A549 (cell line): ENCODE measurements around the gene PRIMA1. TPM values are rescaled to one million over a fixed set of nuclear protein-coding genes. Genes with fewer than 3 reads are reported as not detected.

ENCODE experiments used
- ATAC-seq, 2 experiments: fragments of 200-7000 bp in 1 of 2; fragments of >200 bp in 1 of 2; cut with Nextera tagmentation in 1 of 2; cut with Tn5 transposase in 1 of 2; 3 replicates each; pipeline versions ENCODE4 v1.8.0 to v1.9.1; 2018 to 2020; ENCODE audit warnings: mild to moderate bottlenecking in 1 of 2, moderate library complexity in 1 of 2
- CTCF ChIA-PET: fragments of 300-600 bp; sonication (Branson Sonifier 250); formaldehyde crosslinking; extraction: SDS; loops from one replicate; lab custom pipeline; 2021; ENCODE audit warnings: antibody characterized with exemption, inconsistent platforms; lab: Yijun Ruan, JAX
- POLR2A ChIA-PET: fragments of 350-600 bp; formaldehyde crosslinking; extraction: SDS; loops from one replicate; lab custom pipeline; 2021; ENCODE audit warnings: antibody characterized with exemption, inconsistent platforms; lab: Yijun Ruan, JAX
- DNase-seq, 2 experiments: peaks; one replicate each; pipeline versions ENCODE4 v3.0.0 to v3.0.0-alpha.2; 2011 to 2016; ENCODE audit warnings: low read depth in 1 of 2, low spot score in 1 of 2
- FAIRE-seq: peaks from 2 replicates; lab custom pipeline; 2011; peaks lifted over from hg19 to GRCh38; lab: Jason Lieb, UNC
- H3K27ac ChIP-seq, 2 experiments: fragments of >200 bp; sonication (Bioruptor Twin); formaldehyde crosslinking; 3 replicates each; pipeline ENCODE4 v1.5.1; 2016 to 2017
- H3K4me1 ChIP-seq: fragments of >200 bp; sonication (Bioruptor Twin); formaldehyde crosslinking; 3 replicates; pipeline ENCODE4 v1.6.1; 2016
- H3K4me2 ChIP-seq: fragments of >200 bp; sonication (Bioruptor Twin); formaldehyde crosslinking; 3 replicates; pipeline ENCODE4 v1.6.1; 2016
- H3K4me3 ChIP-seq: fragments of >200 bp; sonication (Bioruptor Twin); formaldehyde crosslinking; 3 replicates; pipeline ENCODE4 v1.5.1; 2016
- H3K9me3 ChIP-seq: fragments of >200 bp; sonication (Bioruptor Twin); formaldehyde crosslinking; 3 replicates; pipeline ENCODE4 v1.6.1; 2016
- CBX8 ChIP-seq: fragments of 200-600 bp; sonication (generic); IDR thresholded peaks from 2 replicates; pipeline ENCODE4 v1.6.1; 2016
- EHMT2 ChIP-seq: fragments of 200-600 bp; sonication (generic); IDR thresholded peaks from 2 replicates; pipeline ENCODE4 v1.6.1; 2016; ENCODE audit warnings: antibody characterized with exemption, low read depth, mild to moderate bottlenecking, moderate library complexity
- FOXS1 ChIP-seq: fragments of 250-450 bp; sonication (Bioruptor Pico); IDR thresholded peaks from 2 replicates; pipeline ENCODE4 v1.5.0; 2020; ENCODE audit warnings: mild to moderate bottlenecking, moderate library complexity
- HDAC2 ChIP-seq: fragments of 200-600 bp; sonication (generic); IDR thresholded peaks from 2 replicates; pipeline ENCODE4 v1.6.1; 2016
- HEYL ChIP-seq: fragments of 250-450 bp; sonication (Bioruptor Pico); IDR thresholded peaks from 2 replicates; pipeline ENCODE4 v1.8.0; 2021; ENCODE audit warnings: mild to moderate bottlenecking, moderate library complexity
- HOXA7 ChIP-seq: fragments of 250-450 bp; sonication (Bioruptor Pico); IDR thresholded peaks from 2 replicates; pipeline ENCODE4 v1.5.0; 2020; ENCODE audit warnings: mild to moderate bottlenecking, moderate library complexity
- KDM1A ChIP-seq: fragments of 200-600 bp; sonication (generic); IDR thresholded peaks from 2 replicates; pipeline ENCODE4 v1.6.1; 2016; ENCODE audit warnings: low read depth, mild to moderate bottlenecking
- KDM5A ChIP-seq: fragments of 200-600 bp; sonication (generic); IDR thresholded peaks from 2 replicates; pipeline ENCODE4 v1.6.1; 2016; ENCODE audit warnings: antibody characterized with exemption, mild to moderate bottlenecking
- MAZ ChIP-seq: fragments of 150-350 bp; IDR thresholded peaks from 2 replicates; pipeline ENCODE4 v1.6.1; 2014; ENCODE audit warnings: antibody characterized with exemption, low read depth, low read length, borderline replicate concordance
- PHF8 ChIP-seq: fragments of 200-600 bp; sonication (generic); IDR thresholded peaks from 2 replicates; pipeline ENCODE4 v1.6.1; 2016; ENCODE audit warnings: low read depth, mild to moderate bottlenecking, antibody characterized with exemption, moderate library complexity, borderline replicate concordance
- RARB ChIP-seq: fragments of 250-450 bp; sonication (Bioruptor Pico); IDR thresholded peaks from 2 replicates; pipeline ENCODE4 v1.8.0; 2021; ENCODE audit warnings: mild to moderate bottlenecking, moderate library complexity
- RFX5 ChIP-seq: fragments of 450-650 bp; IDR thresholded peaks from 2 replicates; pipeline ENCODE4 v1.7.1; 2014; ENCODE audit warnings: antibody characterized with exemption, mild to moderate bottlenecking, moderate library complexity
- SMC3 ChIP-seq: fragments of >200 bp; sonication (Bioruptor Twin); formaldehyde crosslinking; IDR thresholded peaks from 3 replicates; pipeline ENCODE4 v1.6.1; 2018; ENCODE audit warnings: inconsistent platforms
- TFCP2L1 ChIP-seq: fragments of 250-450 bp; sonication (Bioruptor Pico); IDR thresholded peaks from 2 replicates; pipeline ENCODE4 v1.5.0; 2021; ENCODE audit warnings: mild to moderate bottlenecking
- WGBS: methylation state at CpG from one replicate; pipeline ENCODE4 v1.1.6; 2017; ENCODE audit errors: missing lambda C conversion rate; 5-methylcytosine and 5-hydroxymethylcytosine counted together
- polyA plus RNA-seq, 4 experiments: library from polyadenylated mRNA; depleted of rRNA in 3 of 4; stranded (reverse); fragments of >200 nt; fragmentation: RNase III in 1 of 4; extraction: RNeasy Plus Mini Kit Qiagen cat#74134 plus additional on column Dnase treatment in 1 of 4; gene quantifications; 2 replicates in 3 of 4; 3 replicates in 1 of 4; pipeline ENCODE4 v1.2.3, GENCODE V29; 2011 to 2017
- TF ChIP-seq, protein P1 (sequence below): fragments of >200 bp; sonication (Bioruptor Twin); formaldehyde crosslinking; IDR thresholded peaks from 3 replicates; pipeline ENCODE4 v1.6.1; 2016
- TF ChIP-seq, protein P2 (sequence below): IDR thresholded peaks from 2 replicates; pipeline ENCODE4 v1.6.1; 2012
- TF ChIP-seq, protein P3 (sequence below): fragments of 200-600 bp; sonication (generic); IDR thresholded peaks from 2 replicates; pipeline ENCODE4 v1.6.1; 2016; ENCODE audit warnings: antibody characterized with exemption, mild to moderate bottlenecking, moderate library complexity

PRIMA1 gene
- polyA plus RNA-seq, 2 of the 4 experiments (the other 2 are of a cell fraction) = 0.14 to 0.17 TPM

DNA sequence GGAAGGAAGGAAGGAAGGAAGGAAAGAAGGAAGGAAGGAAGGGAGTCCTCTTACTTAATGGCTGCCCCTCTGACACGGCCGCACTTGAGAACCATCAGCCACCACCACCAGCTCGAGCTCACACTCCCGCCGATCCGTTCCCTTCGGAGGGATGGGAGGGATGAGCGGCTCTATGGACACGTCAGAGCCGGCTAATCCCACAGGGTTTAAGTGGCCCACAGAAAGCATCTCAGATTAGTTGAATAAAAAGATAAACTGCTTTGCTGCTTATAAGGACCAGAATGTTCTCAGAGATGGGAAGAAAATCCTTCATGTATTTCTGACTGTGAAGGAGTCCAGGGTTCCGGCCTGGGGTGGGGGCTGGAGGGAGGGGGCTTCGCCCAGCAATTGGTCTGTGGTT, 31.1 kb downstream of the PRIMA1 start (continued):
- TF ChIP-seq FOXS1 (CRISPR knock-in tag) = no peak

DNA sequence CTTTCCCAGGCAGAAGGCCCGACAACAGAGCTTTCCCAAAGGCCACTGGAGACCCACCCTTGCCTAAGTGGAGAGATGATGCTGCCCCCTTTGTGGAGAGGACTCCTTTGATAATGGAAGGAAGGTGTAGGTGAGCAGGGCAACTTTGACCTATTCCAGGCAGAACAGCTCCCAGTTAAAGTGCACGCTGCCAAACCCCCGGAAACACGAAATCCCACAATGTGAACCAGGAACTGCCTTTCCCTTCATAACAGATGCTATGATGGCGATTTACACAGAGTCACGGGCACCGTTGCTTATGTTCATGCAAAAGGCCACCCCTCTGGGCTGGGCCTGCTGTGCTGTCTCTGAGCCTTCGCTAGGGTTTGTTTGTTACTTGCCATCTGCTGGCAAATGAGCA, 34.6 kb downstream of the PRIMA1 start:
- no peaks in the 10 kb centered on the region for H3K9me3 ChIP-seq
- no peaks in the 10 kb centered on the region for H3K4me1 ChIP-seq
- no peak for ATAC-seq
- 51% methylated on average over 8 of the region's 8 CpGs for WGBS
- TF ChIP-seq, protein P1, sequence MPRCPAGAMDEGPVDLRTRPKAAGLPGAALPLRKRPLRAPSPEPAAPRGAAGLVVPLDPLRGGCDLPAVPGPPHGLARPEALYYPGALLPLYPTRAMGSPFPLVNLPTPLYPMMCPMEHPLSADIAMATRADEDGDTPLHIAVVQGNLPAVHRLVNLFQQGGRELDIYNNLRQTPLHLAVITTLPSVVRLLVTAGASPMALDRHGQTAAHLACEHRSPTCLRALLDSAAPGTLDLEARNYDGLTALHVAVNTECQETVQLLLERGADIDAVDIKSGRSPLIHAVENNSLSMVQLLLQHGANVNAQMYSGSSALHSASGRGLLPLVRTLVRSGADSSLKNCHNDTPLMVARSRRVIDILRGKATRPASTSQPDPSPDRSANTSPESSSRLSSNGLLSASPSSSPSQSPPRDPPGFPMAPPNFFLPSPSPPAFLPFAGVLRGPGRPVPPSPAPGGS = no peak
- TF ChIP-seq RFX5 = no peak
- no peak for TF ChIP-seq KDM1A
- TF ChIP-seq SMC3 = no peak
- no peak for TF ChIP-seq TFCP2L1
- TF ChIP-seq RARB (CRISPR knock-in tag) = no peak
- TF ChIP-seq, all 56 proteins: peak for 0
- ChIA-PET POLR2A (no interaction called here), CTCF (no interaction called here)
- no peak overlapping the region for H3K27ac ChIP-seq
- no peak overlapping the region for H3K4me3 ChIP-seq
- no peak overlapping the region for H3K4me2 ChIP-seq
- FAIRE-seq = no peak
- DNase-seq = no peak

DNA sequence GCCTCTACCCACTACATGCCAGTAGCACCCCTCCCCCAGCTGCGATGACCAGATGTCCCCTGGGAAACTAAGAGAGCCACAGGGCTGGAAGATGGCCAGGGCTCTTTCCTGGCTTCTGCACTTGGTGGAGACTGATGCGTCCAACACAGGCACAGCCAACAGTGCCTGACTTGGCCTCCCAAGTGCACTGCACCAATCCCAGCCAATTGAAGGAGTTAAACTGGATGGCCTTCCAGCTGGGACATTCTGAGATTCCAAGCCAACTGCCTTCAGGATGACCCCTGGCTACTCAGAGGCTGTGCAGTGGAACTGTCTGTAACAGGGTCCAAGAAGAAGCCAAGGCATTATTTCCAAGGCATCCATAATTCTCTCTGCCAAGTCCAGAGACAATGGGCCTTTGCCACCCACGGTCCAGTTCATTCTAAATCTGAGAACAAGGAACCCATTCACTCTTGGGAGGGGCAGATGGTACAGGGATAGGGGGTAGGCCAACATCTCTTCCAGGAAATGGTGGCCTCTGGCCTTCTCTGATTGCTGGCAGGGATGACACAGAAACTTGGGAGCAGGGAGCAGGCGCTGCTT, 35.2 kb downstream of the PRIMA1 start:
- FAIRE-seq (no peak), ATAC-seq (no peak), DNase-seq (no peak)
- H3K27ac ChIP-seq = no peak overlapping the region
- H3K4me1 ChIP-seq = no peaks in the 10 kb centered on the region
- no peaks in the 10 kb centered on the region for H3K9me3 ChIP-seq
- ChIA-PET POLR2A (no interaction called here), CTCF (no interaction called here)
- H3K4me3 ChIP-seq = no peak overlapping the region
- no peak overlapping the region for H3K4me2 ChIP-seq
- WGBS = 47% methylated on average over 3 of the region's 4 CpGs
- TF ChIP-seq KDM5A (no peak), HOXA7 (CRISPR knock-in tag) (no peak), CBX8 (no peak), HEYL (CRISPR knock-in tag) (no peak)

DNA sequence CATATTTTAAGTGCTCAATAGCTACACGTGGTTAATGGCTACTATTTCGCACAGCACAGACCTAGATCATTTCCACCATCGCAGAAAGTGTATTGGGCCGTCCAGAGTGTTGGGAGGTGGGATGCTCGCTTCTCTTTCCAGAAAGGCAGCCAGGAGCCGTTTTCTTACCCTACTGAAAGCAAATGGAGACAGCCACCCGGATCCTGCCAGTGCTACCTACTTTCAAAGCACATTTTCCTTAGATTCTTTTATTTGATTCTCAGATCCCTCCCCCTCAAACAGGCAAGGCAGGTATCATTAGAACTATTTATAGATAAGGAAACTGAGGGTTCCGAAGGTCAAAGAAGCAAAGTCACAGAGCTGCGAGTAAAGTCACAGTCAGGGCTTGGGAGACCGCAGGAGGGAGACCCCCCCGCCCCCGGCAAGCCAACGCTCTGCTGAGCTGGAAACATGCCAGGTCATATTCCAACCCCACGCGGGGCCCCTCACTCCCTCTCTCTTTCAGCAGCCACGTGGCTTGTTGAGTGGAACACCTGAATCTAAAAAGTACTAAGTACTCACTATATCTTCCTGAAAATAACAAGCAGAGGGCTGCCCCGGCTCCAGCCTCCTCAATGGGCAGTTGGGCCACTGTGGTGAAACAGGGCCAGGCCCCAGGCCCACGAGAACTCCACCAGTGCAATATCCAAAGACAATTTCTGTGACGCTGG, 36.2 kb downstream of the PRIMA1 start:
- no peaks in the 10 kb centered on the region for H3K9me3 ChIP-seq
- no peak for DNase-seq
- ChIA-PET CTCF (no interaction called here), POLR2A (no interaction called here)
- no peak overlapping the region for H3K27ac ChIP-seq
- WGBS = 26% methylated on average over 18 of the region's 19 CpGs
- no peak for FAIRE-seq
- no peak overlapping the region for H3K4me3 ChIP-seq
- H3K4me2 ChIP-seq = no peak overlapping the region
- H3K4me1 ChIP-seq = no peaks in the 10 kb centered on the region
- TF ChIP-seq, protein P2, sequence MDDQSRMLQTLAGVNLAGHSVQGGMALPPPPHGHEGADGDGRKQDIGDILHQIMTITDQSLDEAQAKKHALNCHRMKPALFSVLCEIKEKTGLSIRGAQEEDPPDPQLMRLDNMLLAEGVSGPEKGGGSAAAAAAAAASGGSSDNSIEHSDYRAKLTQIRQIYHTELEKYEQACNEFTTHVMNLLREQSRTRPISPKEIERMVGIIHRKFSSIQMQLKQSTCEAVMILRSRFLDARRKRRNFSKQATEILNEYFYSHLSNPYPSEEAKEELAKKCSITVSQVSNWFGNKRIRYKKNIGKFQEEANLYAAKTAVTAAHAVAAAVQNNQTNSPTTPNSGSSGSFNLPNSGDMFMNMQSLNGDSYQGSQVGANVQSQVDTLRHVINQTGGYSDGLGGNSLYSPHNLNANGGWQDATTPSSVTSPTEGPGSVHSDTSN = no peak
- TF ChIP-seq EHMT2 = no peak
- no peak for TF ChIP-seq HEYL (CRISPR knock-in tag)
- TF ChIP-seq, protein P3, sequence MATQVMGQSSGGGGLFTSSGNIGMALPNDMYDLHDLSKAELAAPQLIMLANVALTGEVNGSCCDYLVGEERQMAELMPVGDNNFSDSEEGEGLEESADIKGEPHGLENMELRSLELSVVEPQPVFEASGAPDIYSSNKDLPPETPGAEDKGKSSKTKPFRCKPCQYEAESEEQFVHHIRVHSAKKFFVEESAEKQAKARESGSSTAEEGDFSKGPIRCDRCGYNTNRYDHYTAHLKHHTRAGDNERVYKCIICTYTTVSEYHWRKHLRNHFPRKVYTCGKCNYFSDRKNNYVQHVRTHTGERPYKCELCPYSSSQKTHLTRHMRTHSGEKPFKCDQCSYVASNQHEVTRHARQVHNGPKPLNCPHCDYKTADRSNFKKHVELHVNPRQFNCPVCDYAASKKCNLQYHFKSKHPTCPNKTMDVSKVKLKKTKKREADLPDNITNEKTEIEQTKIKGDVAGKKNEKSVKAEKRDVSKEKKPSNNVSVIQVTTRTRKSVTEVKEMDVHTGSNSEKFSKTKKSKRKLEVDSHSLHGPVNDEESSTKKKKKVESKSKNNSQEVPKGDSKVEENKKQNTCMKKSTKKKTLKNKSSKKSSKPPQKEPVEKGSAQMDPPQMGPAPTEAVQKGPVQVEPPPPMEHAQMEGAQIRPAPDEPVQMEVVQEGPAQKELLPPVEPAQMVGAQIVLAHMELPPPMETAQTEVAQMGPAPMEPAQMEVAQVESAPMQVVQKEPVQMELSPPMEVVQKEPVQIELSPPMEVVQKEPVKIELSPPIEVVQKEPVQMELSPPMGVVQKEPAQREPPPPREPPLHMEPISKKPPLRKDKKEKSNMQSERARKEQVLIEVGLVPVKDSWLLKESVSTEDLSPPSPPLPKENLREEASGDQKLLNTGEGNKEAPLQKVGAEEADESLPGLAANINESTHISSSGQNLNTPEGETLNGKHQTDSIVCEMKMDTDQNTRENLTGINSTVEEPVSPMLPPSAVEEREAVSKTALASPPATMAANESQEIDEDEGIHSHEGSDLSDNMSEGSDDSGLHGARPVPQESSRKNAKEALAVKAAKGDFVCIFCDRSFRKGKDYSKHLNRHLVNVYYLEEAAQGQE = no peak
- TF ChIP-seq MAZ = no peak
- TF ChIP-seq SMC3 = no peak
- TF ChIP-seq, protein P1 = no peak
- TF ChIP-seq HDAC2 = no peak
- no peak for TF ChIP-seq PHF8
- no peak for ATAC-seq
